Large intestine (tissue), 12 donors: ENCODE data around the gene ATF5. TPM values are rescaled to one million over a fixed set of nuclear protein-coding genes. Genes with fewer than 3 reads are reported as not detected.
A peak's percentile ranks its signal among the peaks of the same experiment; 100 is the strongest.

Source experiments
- DNase-seq, 2 donors: peaks; one replicate each; pipeline versions ENCODE4 v3.0.0 to v3.0.0-alpha.2; 2013
- H3K27ac ChIP-seq: one replicate; pipeline ENCODE4 v1.5.1; 2013; ENCODE audit warnings: low read length
- H3K27me3 ChIP-seq: 2 replicates; pipeline ENCODE4 v1.6.1; 2013; ENCODE audit warnings: low read length; ENCODE audit not compliant: control insufficient read depth, insufficient read depth
- H3K36me3 ChIP-seq: 2 replicates; pipeline ENCODE4 v1.6.1; 2013; ENCODE audit warnings: low read length; ENCODE audit not compliant: control insufficient read depth, insufficient read depth
- H3K4me1 ChIP-seq: one replicate; pipeline ENCODE4 v1.6.1; 2013; ENCODE audit warnings: low read length; ENCODE audit not compliant: control insufficient read depth, insufficient read depth
- H3K4me3 ChIP-seq: one replicate; pipeline ENCODE4 v1.5.1; 2013; ENCODE audit warnings: low read length
- H3K9me3 ChIP-seq: one replicate; pipeline ENCODE4 v1.6.1; 2013; ENCODE audit warnings: mild to moderate bottlenecking, low read depth, low read length, moderate library complexity; ENCODE audit not compliant: control insufficient read depth
- WGBS: methylation state at CpG from one replicate; pipeline ENCODE4 v1.1.5; 2013; ENCODE audit warnings: low lambda C conversion rate; ENCODE audit not compliant: insufficient coverage; 5-methylcytosine and 5-hydroxymethylcytosine counted together
- long read RNA-seq, 11 donors: transcript quantifications; one replicate each; lab custom pipeline, GENCODE V29; 2026
- polyA plus RNA-seq: library from polyadenylated mRNA; unstranded; fragments of 120-200 nt; gene quantifications from one replicate; pipeline ENCODE4 v1.2.1, GENCODE V29; 2013

ATF5 gene
- polyA plus RNA-seq = 44.7 TPM
- long read RNA-seq, donor 1, transcript ATF5-201 (3 exons, 2,069 nt) = major isoform, 8 of 23 reads
- long read RNA-seq, donor 1, transcript ATF5-202 (4 exons, 1,637 nt) = minor isoform, 7 of 23 reads
- long read RNA-seq, donor 1, partial matches to known transcripts = 0 of 23 reads
- long read RNA-seq, donor 1, other reads (novel, unspliced or antisense) = 5 of 23 reads
- long read RNA-seq, donor 2, transcript ATF5-201 (3 exons, 2,069 nt) = major isoform, 7 of 21 reads
- long read RNA-seq, donor 2, transcript ATF5-205 (2 exons, 682 nt) = major isoform, 7 of 21 reads
- long read RNA-seq, donor 2, transcript ATF5-202 (4 exons, 1,637 nt) = major isoform, 7 of 21 reads
- long read RNA-seq, donor 2, partial matches to known transcripts = 0 of 21 reads
- long read RNA-seq, donor 2, other reads (novel, unspliced or antisense) = 0 of 21 reads
- long read RNA-seq, donor 3, transcript ATF5-205 (2 exons, 682 nt) = minor isoform, 6 of 51 reads
- long read RNA-seq, donor 3, transcript ATF5-201 (3 exons, 2,069 nt) = major isoform, 9 of 51 reads
- long read RNA-seq, donor 3, partial matches to known transcripts = 12 of 51 reads
- long read RNA-seq, donor 3, other reads (novel, unspliced or antisense) = 21 of 51 reads
- long read RNA-seq, donor 4, partial matches to known transcripts = 0 of 4 reads
- long read RNA-seq, donor 4, other reads (novel, unspliced or antisense) = 0 of 4 reads
- long read RNA-seq, donor 5, partial matches to known transcripts = 0 of 5 reads
- long read RNA-seq, donor 5, other reads (novel, unspliced or antisense) = 0 of 5 reads
- long read RNA-seq, donor 6, transcript ATF5-205 (2 exons, 682 nt) = major isoform, 8 of 35 reads
- long read RNA-seq, donor 6, transcript ATF5-201 (3 exons, 2,069 nt) = major isoform, 8 of 35 reads
- long read RNA-seq, donor 6, partial matches to known transcripts = 17 of 35 reads
- long read RNA-seq, donor 6, other reads (novel, unspliced or antisense) = 0 of 35 reads
- long read RNA-seq, donor 7, partial matches to known transcripts = 6 of 12 reads
- long read RNA-seq, donor 7, other reads (novel, unspliced or antisense) = 0 of 12 reads
- long read RNA-seq, donor 8, transcript ATF5-202 (4 exons, 1,637 nt) = minor isoform, 9 of 45 reads
- long read RNA-seq, donor 8, transcript ATF5-205 (2 exons, 682 nt) = minor isoform, 7 of 45 reads
- long read RNA-seq, donor 8, transcript ATF5-201 (3 exons, 2,069 nt) = major isoform, 11 of 45 reads
- long read RNA-seq, donor 8, partial matches to known transcripts = 13 of 45 reads
- long read RNA-seq, donor 8, other reads (novel, unspliced or antisense) = 5 of 45 reads
- long read RNA-seq, donor 9, transcript ATF5-202 (4 exons, 1,637 nt) = major isoform, 5 of 12 reads
- long read RNA-seq, donor 9, transcript ATF5-205 (2 exons, 682 nt) = major isoform, 5 of 12 reads
- long read RNA-seq, donor 9, partial matches to known transcripts = 0 of 12 reads
- long read RNA-seq, donor 9, other reads (novel, unspliced or antisense) = 0 of 12 reads
- long read RNA-seq, donor 10, transcript ATF5-202 (4 exons, 1,637 nt) = major isoform, 6 of 21 reads
- long read RNA-seq, donor 10, transcript ATF5-201 (3 exons, 2,069 nt) = minor isoform, 5 of 21 reads
- long read RNA-seq, donor 10, partial matches to known transcripts = 7 of 21 reads
- long read RNA-seq, donor 10, other reads (novel, unspliced or antisense) = 0 of 21 reads
- long read RNA-seq, donor 11, transcript ATF5-201 (3 exons, 2,069 nt) = major isoform, 5 of 9 reads
- long read RNA-seq, donor 11, partial matches to known transcripts = 0 of 9 reads
- long read RNA-seq, donor 11, other reads (novel, unspliced or antisense) = 0 of 9 reads

- no CpG with 5 or more reads among the region's 48 CpGs for WGBS
- Histone ChIP-seq H3K27me3 (no peaks in the 10 kb centered on the region), H3K4me3 (peak within 1 kb of the TSS; percentile 93), H3K9me3 (no peaks in the 10 kb centered on the region), H3K36me3 (peaks cover 36% of the 10 kb centered on the region), H3K4me1 (peaks cover 8% of the 10 kb centered on the region), H3K27ac (peak within 1 kb of the TSS; percentile 90)
- peak; percentile 88 to 90 for DNase-seq
These were observed at the start of gene ATF5, which contains the start of gene NUP62 for GRCh38 chr19:49929121-49929610. Gene ATF5 (plus strand): TSS chr19:49929205. CDS start chr19:49930851, 1,646 bp downstream. Gene NUP62 (minus strand): TSS chr19:49929504. CDS start chr19:49909807, 19,697 bp downstream.

GRCh38 chr19:49879243-49879963, 49.6 kb upstream of the ATF5 start:
- no peak overlapping the region for H3K27ac ChIP-seq
- peaks cover 51% of the 10 kb centered on the region for H3K36me3 ChIP-seq
- H3K27me3 ChIP-seq = no peaks in the 10 kb centered on the region
- peaks cover 13% of the 10 kb centered on the region for H3K9me3 ChIP-seq
- H3K4me1 ChIP-seq = peaks cover 16% of the 10 kb centered on the region
- no CpG with 5 or more reads among the region's 12 CpGs for WGBS
- DNase-seq = no peak
- H3K4me3 ChIP-seq = no peak overlapping the region

- H3K36me3 ChIP-seq = peaks cover 58% of the 10 kb centered on the region
- WGBS = no CpG with 5 or more reads among the region's 10 CpGs
- no peak for DNase-seq
- H3K27ac ChIP-seq = no peak overlapping the region
- peaks cover 13% of the 10 kb centered on the region for H3K9me3 ChIP-seq
- H3K4me3 ChIP-seq = no peak overlapping the region
- no peaks in the 10 kb centered on the region for H3K27me3 ChIP-seq
- peaks cover 14% of the 10 kb centered on the region for H3K4me1 ChIP-seq
These were observed 48.7 kb upstream of the ATF5 start for GRCh38 chr19:49880162-49880869.

- DNase-seq = no peak
- H3K27me3 ChIP-seq = no peaks in the 10 kb centered on the region
- H3K27ac ChIP-seq = no peak overlapping the region
- H3K9me3 ChIP-seq = peaks cover 10% of the 10 kb centered on the region
- peaks cover 62% of the 10 kb centered on the region for H3K36me3 ChIP-seq
- no peak overlapping the region for H3K4me3 ChIP-seq
- no CpG with 5 or more reads among the region's 17 CpGs for WGBS
- H3K4me1 ChIP-seq = peaks cover 9% of the 10 kb centered on the region
These were observed 47.8 kb upstream of the ATF5 start for GRCh38 chr19:49881186-49881585.

- Histone ChIP-seq H3K36me3 (peaks cover 64% of the 10 kb centered on the region), H3K9me3 (peaks cover 8% of the 10 kb centered on the region), H3K4me1 (peaks cover 9% of the 10 kb centered on the region), H3K27ac (no peak overlapping the region), H3K27me3 (no peaks in the 10 kb centered on the region), H3K4me3 (no peak overlapping the region)
- DNase-seq = no peak
- no CpG with 5 or more reads among the region's 31 CpGs for WGBS
These were observed 47.2 kb upstream of the ATF5 start for GRCh38 chr19:49881672-49882394.

GRCh38 chr19:49882643-49883042, 46.4 kb upstream of the ATF5 start:
- peaks cover 8% of the 10 kb centered on the region for H3K9me3 ChIP-seq
- H3K4me3 ChIP-seq = no peak overlapping the region
- H3K27ac ChIP-seq = no peak overlapping the region
- WGBS = no CpG with 5 or more reads among the region's 14 CpGs
- no peak for DNase-seq
- no peaks in the 10 kb centered on the region for H3K27me3 ChIP-seq
- peaks cover 64% of the 10 kb centered on the region for H3K36me3 ChIP-seq
- peaks cover 9% of the 10 kb centered on the region for H3K4me1 ChIP-seq

GRCh38 chr19:49883094-49883493, 45.9 kb upstream of the ATF5 start:
- DNase-seq = no peak
- no peak overlapping the region for H3K27ac ChIP-seq
- peaks cover 8% of the 10 kb centered on the region for H3K4me1 ChIP-seq
- peaks cover 8% of the 10 kb centered on the region for H3K9me3 ChIP-seq
- H3K27me3 ChIP-seq = no peaks in the 10 kb centered on the region
- H3K4me3 ChIP-seq = no peak overlapping the region
- H3K36me3 ChIP-seq = peaks cover 64% of the 10 kb centered on the region
- 100% methylated on average over 1 of the region's 5 CpGs for WGBS

- DNase-seq = no peak
- Histone ChIP-seq H3K27me3 (no peaks in the 10 kb centered on the region), H3K9me3 (peaks cover 8% of the 10 kb centered on the region), H3K4me3 (no peak overlapping the region), H3K27ac (no peak overlapping the region), H3K36me3 (peaks cover 64% of the 10 kb centered on the region), H3K4me1 (no peaks in the 10 kb centered on the region)
- WGBS = no CpG with 5 or more reads among the region's 18 CpGs
These were observed 44.9 kb upstream of the ATF5 start for GRCh38 chr19:49884109-49884508.
